NCI-H460 (cell line): Measurements from ENCODE around the gene TFEB. TPM values are rescaled to one million over a fixed set of nuclear protein-coding genes. Genes with fewer than 3 reads are reported as not detected.

ENCODE experiments used
- DNase-seq: peaks from one replicate; pipeline ENCODE4 v3.0.0-alpha.2; 2016; ENCODE audit warnings: low read depth; ENCODE audit errors: extremely low read depth
- total RNA-seq: library from RNA; depleted of rRNA; stranded (reverse); fragments of >200 nt; shearing (Covaris generic); gene quantifications from 2 replicates; pipeline ENCODE4 v1.2.3, GENCODE V29; 2014

TFEB gene
- total RNA-seq, 1 experiment from 2014 or later: 3.1 TPM

GRCh38 chr6:41656002-41656691, 79.3 kb downstream of the TFEB start:
- no peak for DNase-seq

GRCh38 chr6:41655646-41656001, 79.8 kb downstream of the TFEB start:
- no peak for DNase-seq

- DNase-seq: no peak
Measured at GRCh38 chr6:41655176-41655575, 80.2 kb downstream of the TFEB start.

GRCh38 chr6:41654698-41655151, 80.7 kb downstream of the TFEB start:
- no peak for DNase-seq

- no peak for DNase-seq
Measured at GRCh38 chr6:41654151-41654697, 81.2 kb downstream of the TFEB start.

- DNase-seq: no peak
Measured at GRCh38 chr6:41653691-41654090, 81.7 kb downstream of the TFEB start.

GRCh38 chr6:41652866-41653652, 82.3 kb downstream of the TFEB start:
- DNase-seq: no peak

- no peak for DNase-seq
Measured at GRCh38 chr6:41651962-41652657, 83.3 kb downstream of the TFEB start.

- no peak for DNase-seq
Measured at GRCh38 chr6:41651246-41651961, 84.0 kb downstream of the TFEB start.

GRCh38 chr6:41650120-41650519, 85.3 kb downstream of the TFEB start:
- DNase-seq: no peak

GRCh38 chr6:41649596-41649995, 85.8 kb downstream of the TFEB start:
- DNase-seq: no peak

- DNase-seq: no peak
Measured at GRCh38 chr6:41648921-41649320, 86.5 kb downstream of the TFEB start.

GRCh38 chr6:41648070-41648585, 87.3 kb downstream of the TFEB start:
- no peak for DNase-seq

- DNase-seq: no peak
Measured at GRCh38 chr6:41647061-41647511, 88.3 kb downstream of the TFEB start.

- no peak for DNase-seq
Measured at GRCh38 chr6:41646026-41646795, 89.2 kb downstream of the TFEB start.

- DNase-seq: no peak
Measured at GRCh38 chr6:41645007-41645618, 90.3 kb downstream of the TFEB start.

GRCh38 chr6:41644297-41644879, 91.0 kb downstream of the TFEB start:
- DNase-seq: no peak

GRCh38 chr6:41643899-41644269, 91.5 kb downstream of the TFEB start:
- no peak for DNase-seq
